Raji (cell line): ENCODE measurements around the gene ELMOD3.

Experiments
- POLR2A ChIP-seq: IDR thresholded peaks from 2 replicates; pipeline ENCODE4 v1.6.1; 2011; ENCODE audit warnings: low read depth, low read length, control low read depth; ENCODE audit not compliant: insufficient read depth

Gene ELMOD3

GRCh38 chr2:85438201-85439024 is 83.8 kb downstream of the ELMOD3 start:
- no peak for TF ChIP-seq POLR2A

GRCh38 chr2:85439025-85439472 is 84.5 kb downstream of the ELMOD3 start:
- no peak for TF ChIP-seq POLR2A

- no peak for TF ChIP-seq POLR2A
Measured at GRCh38 chr2:85439986-85440385, 85.4 kb downstream of the ELMOD3 start.

GRCh38 chr2:85440729-85441128 is 86.2 kb downstream of the ELMOD3 start:
- no peak for TF ChIP-seq POLR2A
